Liver (tissue), 3 donors: Measurements from ENCODE around the gene SPATA16.

Source experiments
- ATF3 ChIP-seq: IDR thresholded peaks from 2 replicates; pipeline ENCODE4 v1.6.1; 2016; ENCODE audit warnings: antibody characterized with exemption
- CTCF ChIP-seq: fragments of 150-350 bp; IDR thresholded peaks from 2 replicates; pipeline ENCODE4 v1.5.1; 2017; ENCODE audit warnings: improper control_type of control experiment, low read depth, low read length; ENCODE audit not compliant: missing input control
- JUND ChIP-seq, 2 donors: IDR thresholded peaks; 2 replicates each; pipeline ENCODE4 v1.6.1; 2016; ENCODE audit warnings: antibody characterized with exemption in 2 of 2
- MAX ChIP-seq: IDR thresholded peaks from 2 replicates; pipeline ENCODE4 v1.6.1; 2016; ENCODE audit warnings: antibody characterized with exemption
- donor health status: healthy.
- donor health status: healthy.

- TF ChIP-seq ATF3 (no peak), MAX (no peak), JUND (IDR thresholded peaks at IDR 0.05) (no peak), CTCF (no peak)
These were observed 121.7 kb downstream of the SPATA16 start for GRCh38 chr3:173019378-173019777.
